Glomerular visceral epithelial cell (primary cell): ENCODE results near the gene ASL.
"Not testable (repeated sequence)": the region's sequence is repeated elsewhere in the genome, so short reads cannot be mapped to it uniquely, and the experiment has no call there.

Experiments
- DNase-seq: peaks from one replicate; pipeline ENCODE4 v3.0.0-alpha.2; 2016; ENCODE audit errors: extremely low spot score

ASL gene

GRCh38 chr7:66119245-66119850 is 43.7 kb downstream of the ASL start:
- DNase-seq, result no peak

GRCh38 chr7:66123175-66123528 is 47.5 kb downstream of the ASL start:
- DNase-seq, result no peak

GRCh38 chr7:66124569-66124861 is 48.9 kb downstream of the ASL start:
- not testable (repeated sequence) for DNase-seq

GRCh38 chr7:66125052-66125694 is 49.6 kb downstream of the ASL start:
- no peak for DNase-seq

- not testable (repeated sequence) for DNase-seq
These were observed 50.2 kb downstream of the ASL start for GRCh38 chr7:66125781-66126352.

- not testable (repeated sequence) for DNase-seq
These were observed 51.6 kb downstream of the ASL start for GRCh38 chr7:66127172-66127571.

GRCh38 chr7:66138994-66139752 is 63.6 kb downstream of the ASL start:
- no peak for DNase-seq

GRCh38 chr7:66140924-66141323 is 65.3 kb downstream of the ASL start:
- peak; percentile 25 for DNase-seq

GRCh38 chr7:66142334-66142733 is 66.7 kb downstream of the ASL start:
- no peak for DNase-seq

GRCh38 chr7:66142996-66143395 is 67.4 kb downstream of the ASL start:
- DNase-seq, result no peak
